ENCODE data around the gene G6PD.

DNA sequence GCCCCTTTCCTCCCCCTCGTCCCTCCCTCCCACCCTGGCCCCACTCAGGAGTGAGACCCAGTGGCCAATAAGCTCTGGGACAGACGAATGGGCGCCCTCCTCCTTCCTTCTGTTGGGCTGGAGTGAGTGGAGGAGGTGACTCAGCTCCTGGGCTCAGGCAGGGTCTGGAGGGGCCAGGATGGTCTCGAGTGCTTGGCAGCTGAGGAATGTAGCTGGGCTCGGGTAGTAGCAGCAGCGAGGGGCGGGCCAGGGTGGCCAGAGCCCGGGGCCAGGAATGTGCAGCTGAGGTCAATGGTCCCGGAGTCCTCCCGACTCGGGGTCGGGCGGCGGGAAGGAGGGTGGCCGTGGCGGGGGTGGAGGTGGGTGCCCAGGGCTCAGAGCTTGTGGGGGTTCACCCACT lies 15.0 kb downstream of the G6PD start:
- TF ChIP-seq, protein P1, sequence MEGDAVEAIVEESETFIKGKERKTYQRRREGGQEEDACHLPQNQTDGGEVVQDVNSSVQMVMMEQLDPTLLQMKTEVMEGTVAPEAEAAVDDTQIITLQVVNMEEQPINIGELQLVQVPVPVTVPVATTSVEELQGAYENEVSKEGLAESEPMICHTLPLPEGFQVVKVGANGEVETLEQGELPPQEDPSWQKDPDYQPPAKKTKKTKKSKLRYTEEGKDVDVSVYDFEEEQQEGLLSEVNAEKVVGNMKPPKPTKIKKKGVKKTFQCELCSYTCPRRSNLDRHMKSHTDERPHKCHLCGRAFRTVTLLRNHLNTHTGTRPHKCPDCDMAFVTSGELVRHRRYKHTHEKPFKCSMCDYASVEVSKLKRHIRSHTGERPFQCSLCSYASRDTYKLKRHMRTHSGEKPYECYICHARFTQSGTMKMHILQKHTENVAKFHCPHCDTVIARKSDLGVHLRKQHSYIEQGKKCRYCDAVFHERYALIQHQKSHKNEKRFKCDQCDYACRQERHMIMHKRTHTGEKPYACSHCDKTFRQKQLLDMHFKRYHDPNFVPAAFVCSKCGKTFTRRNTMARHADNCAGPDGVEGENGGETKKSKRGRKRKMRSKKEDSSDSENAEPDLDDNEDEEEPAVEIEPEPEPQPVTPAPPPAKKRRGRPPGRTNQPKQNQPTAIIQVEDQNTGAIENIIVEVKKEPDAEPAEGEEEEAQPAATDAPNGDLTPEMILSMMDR (IDR thresholded peaks at IDR 0.05): no peak
- no peak for TF ChIP-seq POLR2A (IDR thresholded peaks at IDR 0.05)
